ENCODE measurements around the gene CD3D. TPM values are rescaled to one million over a fixed set of nuclear protein-coding genes. Genes with fewer than 3 reads are reported as not detected.

CD3D gene
- total RNA-seq, 4 donors from 2014 or later, result 1.5 to 1.8 (median 1.7) TPM; not detected in 1

DNA sequence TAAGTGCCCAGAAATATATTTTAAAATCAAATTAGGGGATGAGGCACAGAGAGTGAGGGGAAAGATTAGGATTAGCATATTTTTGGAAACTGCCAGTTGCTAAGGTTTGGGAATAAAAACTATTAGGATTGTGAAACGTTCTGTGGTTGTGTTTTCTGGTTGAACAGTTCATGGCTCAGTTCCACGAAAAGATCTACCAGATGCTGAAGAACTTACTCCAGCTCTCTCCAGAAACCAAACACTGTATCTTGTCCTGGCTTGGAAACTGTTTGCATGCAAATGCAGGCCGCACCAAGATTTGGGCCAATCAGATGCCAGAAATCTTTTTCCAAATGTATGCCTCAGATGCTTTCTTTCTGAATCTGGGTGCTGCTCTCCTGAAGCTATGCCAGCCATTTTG, 32.2 kb upstream of the CD3D start:
- no peaks in the 10 kb centered on the region for H3K4me1 ChIP-seq
- H3K4me3 ChIP-seq, result no peak overlapping the region
- peaks cover 0 to 99% of the 10 kb centered on the region in 2 donors for H3K36me3 ChIP-seq
- ATAC-seq, result no peak
- H3K27me3 ChIP-seq, result no peaks in the 10 kb centered on the region
- H3K27ac ChIP-seq, result no peak overlapping the region
- 77 to 81% methylated on average over 3 of the region's 3 CpGs for WGBS, 2 donors (ENCODE audit: low coverage in 1 of 2)
- no peaks in the 10 kb centered on the region for H3K9me3 ChIP-seq
- TF ChIP-seq EP300 (IDR thresholded peaks at IDR 0.05), result no peak
- TF ChIP-seq POLR2AphosphoS5 (IDR thresholded peaks at IDR 0.05), result no peak
- no peak for TF ChIP-seq POLR2A (IDR thresholded peaks at IDR 0.05)
- TF ChIP-seq CTCF (IDR thresholded peaks at IDR 0.05), result no peak

GRCh38 chr11:118373871-118374270, 31.4 kb upstream of the CD3D start:
- no peaks in the 10 kb centered on the region for H3K27me3 ChIP-seq
- H3K36me3 ChIP-seq, result peaks cover 0 to 99% of the 10 kb centered on the region in 2 donors
- no peak for ATAC-seq
- H3K27ac ChIP-seq, result no peak overlapping the region
- no peaks in the 10 kb centered on the region for H3K4me1 ChIP-seq
- no peak overlapping the region for H3K4me3 ChIP-seq
- no peak for TF ChIP-seq CTCF (IDR thresholded peaks at IDR 0.05)
- no peak for TF ChIP-seq POLR2A (IDR thresholded peaks at IDR 0.05)
- TF ChIP-seq POLR2AphosphoS5 (IDR thresholded peaks at IDR 0.05), result no peak
- no peak for TF ChIP-seq EP300 (IDR thresholded peaks at IDR 0.05)
- no peaks in the 10 kb centered on the region for H3K9me3 ChIP-seq
- 86 to 89% methylated on average over 3 to 5 of the region's 5 CpGs for WGBS, 2 donors (ENCODE audit: low coverage in 1 of 2)

DNA sequence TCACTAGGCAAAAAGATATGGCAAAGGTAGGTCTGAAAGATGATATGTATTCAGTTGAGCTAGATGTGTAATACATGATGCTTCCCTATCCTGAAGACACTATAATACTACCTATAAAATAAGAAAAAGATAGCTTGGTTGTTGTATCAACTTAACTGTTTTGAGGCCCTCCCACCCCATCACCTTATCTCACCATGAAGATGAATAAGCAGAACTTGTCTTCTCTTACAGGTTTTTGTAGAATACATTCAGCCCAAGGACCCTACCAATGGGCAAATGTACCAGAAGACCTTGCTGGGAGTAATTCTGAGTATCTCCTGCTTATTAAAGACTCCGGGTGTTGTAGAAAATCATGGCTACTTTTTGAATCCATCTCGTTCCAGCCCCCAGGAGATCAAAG, 30.8 kb upstream of the CD3D start:
- no peaks in the 10 kb centered on the region for H3K27me3 ChIP-seq
- peaks cover 0 to 99% of the 10 kb centered on the region in 2 donors for H3K36me3 ChIP-seq
- WGBS, 2 donors (ENCODE audit: low coverage in 1 of 2), result 94 to 100% methylated on average over 1 to 2 of the region's 2 CpGs

GRCh38 chr11:118370774-118371173, 28.3 kb upstream of the CD3D start:
- H3K27me3 ChIP-seq, result no peaks in the 10 kb centered on the region
- no peak overlapping the region for H3K27ac ChIP-seq
- H3K36me3 ChIP-seq, result peaks cover 0 to 100% of the 10 kb centered on the region in 2 donors
- H3K4me3 ChIP-seq, result no peak overlapping the region
- no peaks in the 10 kb centered on the region for H3K4me1 ChIP-seq
- 92 to 93% methylated on average over 2 to 4 of the region's 4 CpGs for WGBS, 2 donors (ENCODE audit: low coverage in 1 of 2)
- no peak for TF ChIP-seq CTCF (IDR thresholded peaks at IDR 0.05)
- ATAC-seq, result no peak
- H3K9me3 ChIP-seq, result no peaks in the 10 kb centered on the region

More for the DNA sequence above, 30.8 kb upstream of the CD3D start:
- Histone ChIP-seq H3K9me3 (no peaks in the 10 kb centered on the region), H3K4me3 (no peak overlapping the region), H3K27ac (no peak overlapping the region), H3K4me1 (no peaks in the 10 kb centered on the region)
- TF ChIP-seq EP300 (IDR thresholded peaks at IDR 0.05) (no peak), POLR2A (IDR thresholded peaks at IDR 0.05) (no peak), POLR2AphosphoS5 (IDR thresholded peaks at IDR 0.05) (no peak), CTCF (IDR thresholded peaks at IDR 0.05) (no peak)
- ATAC-seq, result no peak

DNA sequence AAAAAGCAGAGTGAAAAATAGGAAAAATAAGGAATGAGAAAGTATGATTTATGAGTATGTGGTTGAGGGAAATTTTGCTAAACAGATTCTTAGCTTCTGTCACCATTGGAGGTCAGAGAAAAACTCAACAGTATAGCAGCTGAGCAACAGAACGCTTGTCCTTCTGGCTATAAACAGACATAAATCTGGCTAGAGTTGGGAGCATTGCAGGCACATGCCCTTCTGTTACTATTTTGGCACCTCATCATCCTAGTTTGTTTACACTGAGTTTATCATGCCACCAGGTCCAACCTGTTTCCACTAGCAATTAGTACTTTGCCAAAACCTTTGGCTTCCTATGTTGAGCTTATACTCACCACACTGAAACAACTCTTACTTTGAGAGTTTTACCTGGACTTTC, 23.8 kb upstream of the CD3D start:
- no peak for ATAC-seq
- peaks cover 0 to 73% of the 10 kb centered on the region in 2 donors for H3K36me3 ChIP-seq

More for the DNA sequence above, 23.8 kb upstream of the CD3D start:
- Histone ChIP-seq H3K4me3 (no peak overlapping the region), H3K9me3 (no peaks in the 10 kb centered on the region), H3K27me3 (no peaks in the 10 kb centered on the region), H3K27ac (no peak overlapping the region), H3K4me1 (peaks cover 0 to 9% (median 0%) of the 10 kb centered on the region in 3 donors)
- TF ChIP-seq POLR2AphosphoS5 (IDR thresholded peaks at IDR 0.05) (no peak), EP300 (IDR thresholded peaks at IDR 0.05) (no peak), CTCF (IDR thresholded peaks at IDR 0.05) (no peak), POLR2A (IDR thresholded peaks at IDR 0.05) (no peak)
- 89 to 100% methylated on average over 1 of the region's 1 CpG for WGBS, 2 donors (ENCODE audit: low coverage in 1 of 2)

Measured in gastroesophageal sphincter (tissue), 4 donors.